Measurements from ENCODE around the gene TRIO.
A peak's percentile ranks its signal among the peaks of the same experiment; 100 is the strongest.

Gene TRIO

DNA sequence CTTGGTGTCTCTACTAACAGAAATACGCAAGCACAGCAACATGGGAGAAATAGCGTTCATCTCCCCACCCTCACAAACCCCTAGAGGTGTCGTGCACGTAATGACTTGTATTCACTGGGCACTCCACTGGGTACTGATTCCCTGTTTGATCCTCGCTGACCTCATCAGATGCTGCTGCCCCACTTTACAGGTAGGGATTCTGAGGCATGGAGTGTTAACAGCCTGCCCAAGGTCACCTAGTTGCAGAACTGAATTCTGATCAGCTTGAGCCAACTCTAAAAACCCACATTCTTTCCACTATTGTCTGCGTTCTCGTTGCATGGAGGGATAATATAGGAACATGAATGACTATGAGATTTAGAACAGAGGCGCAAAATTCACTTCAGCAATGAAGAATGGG, 96.3 kb downstream of the TRIO start:
- no peaks in the 10 kb centered on the region for H3K36me3 ChIP-seq (ENCODE audit: control insufficient read depth in 2 of 2, insufficient read depth in 1 of 2, low read length in 2 of 2)
- POLR2A ChIA-PET: no interaction called here
- H3K9me3 ChIP-seq (ENCODE audit: control insufficient read depth, insufficient read depth, low read depth, low read length): no peaks in the 10 kb centered on the region
- 0 out of 2 replicates have a peak, but pooled peaks have one; percentile 11 for TF ChIP-seq ZIC2 (tag by site-specific recombination; IDR thresholded peaks at IDR 0.05)
- no peak for TF ChIP-seq ZNF140 (tag by site-specific recombination; IDR thresholded peaks at IDR 0.05)
- 0 out of 2 replicates have a peak, but pooled peaks have one; percentile 12 for TF ChIP-seq ZNF600 (tag by site-specific recombination; IDR thresholded peaks at IDR 0.05)
- no peak overlapping the region for H3K4me3 ChIP-seq (ENCODE audit: low read depth, low read length)
- CTCF ChIA-PET: interaction anchor here (0.7 kb wide), 1 partner anchor 19 kb away, joined by 3 read pairs; no protein-coding TSS in a partner anchor
- H3K27ac ChIP-seq (ENCODE audit: extremely low read depth, low read depth, low read length): no peak overlapping the region
- H3K4me1 ChIP-seq (ENCODE audit: control insufficient read depth, insufficient read depth, low read length): peaks cover 23% of the 10 kb centered on the region

DNA sequence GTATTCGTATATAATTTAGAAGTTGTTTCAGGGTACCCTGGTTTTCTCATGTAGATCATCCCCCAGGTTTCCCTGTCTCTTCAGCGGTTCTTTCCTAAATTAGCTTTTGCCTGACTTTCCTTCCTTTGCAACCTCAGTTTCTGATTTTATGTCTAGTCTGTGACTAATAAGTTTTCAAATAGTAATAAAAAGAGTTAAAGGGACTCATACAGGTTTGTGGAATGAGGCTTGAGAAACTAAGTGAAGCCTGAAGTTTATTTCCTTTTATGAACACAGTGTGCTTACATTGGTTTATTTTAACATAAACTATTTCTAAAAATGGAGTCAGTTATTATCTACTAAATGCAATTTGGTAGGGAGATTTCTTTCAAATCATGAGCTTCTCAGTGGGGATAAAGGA, 96.8 kb downstream of the TRIO start:
- H3K4me3 ChIP-seq (ENCODE audit: low read depth, low read length): no peak overlapping the region
- TF ChIP-seq, protein P1, sequence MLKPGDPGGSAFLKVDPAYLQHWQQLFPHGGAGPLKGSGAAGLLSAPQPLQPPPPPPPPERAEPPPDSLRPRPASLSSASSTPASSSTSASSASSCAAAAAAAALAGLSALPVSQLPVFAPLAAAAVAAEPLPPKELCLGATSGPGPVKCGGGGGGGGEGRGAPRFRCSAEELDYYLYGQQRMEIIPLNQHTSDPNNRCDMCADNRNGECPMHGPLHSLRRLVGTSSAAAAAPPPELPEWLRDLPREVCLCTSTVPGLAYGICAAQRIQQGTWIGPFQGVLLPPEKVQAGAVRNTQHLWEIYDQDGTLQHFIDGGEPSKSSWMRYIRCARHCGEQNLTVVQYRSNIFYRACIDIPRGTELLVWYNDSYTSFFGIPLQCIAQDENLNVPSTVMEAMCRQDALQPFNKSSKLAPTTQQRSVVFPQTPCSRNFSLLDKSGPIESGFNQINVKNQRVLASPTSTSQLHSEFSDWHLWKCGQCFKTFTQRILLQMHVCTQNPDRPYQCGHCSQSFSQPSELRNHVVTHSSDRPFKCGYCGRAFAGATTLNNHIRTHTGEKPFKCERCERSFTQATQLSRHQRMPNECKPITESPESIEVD (tag by site-specific recombination; IDR thresholded peaks at IDR 0.05): 0 out of 2 replicates have a peak, but pooled peaks have one; percentile 35
- no peak for TF ChIP-seq ZNF501 (tag by site-specific recombination; IDR thresholded peaks at IDR 0.05)
- no peaks in the 10 kb centered on the region for H3K9me3 ChIP-seq (ENCODE audit: control insufficient read depth, insufficient read depth, low read depth, low read length)
- H3K36me3 ChIP-seq (ENCODE audit: control insufficient read depth in 2 of 2, insufficient read depth in 1 of 2, low read length in 2 of 2): no peaks in the 10 kb centered on the region
- peaks cover 26% of the 10 kb centered on the region for H3K4me1 ChIP-seq (ENCODE audit: control insufficient read depth, insufficient read depth, low read length)
- POLR2A ChIA-PET: no interaction called here
- no peak overlapping the region for H3K27ac ChIP-seq (ENCODE audit: extremely low read depth, low read depth, low read length)
- CTCF ChIA-PET: interaction anchor here (0.6 kb wide), 1 partner anchor 28 kb away, joined by 3 read pairs; no protein-coding TSS in a partner anchor

DNA sequence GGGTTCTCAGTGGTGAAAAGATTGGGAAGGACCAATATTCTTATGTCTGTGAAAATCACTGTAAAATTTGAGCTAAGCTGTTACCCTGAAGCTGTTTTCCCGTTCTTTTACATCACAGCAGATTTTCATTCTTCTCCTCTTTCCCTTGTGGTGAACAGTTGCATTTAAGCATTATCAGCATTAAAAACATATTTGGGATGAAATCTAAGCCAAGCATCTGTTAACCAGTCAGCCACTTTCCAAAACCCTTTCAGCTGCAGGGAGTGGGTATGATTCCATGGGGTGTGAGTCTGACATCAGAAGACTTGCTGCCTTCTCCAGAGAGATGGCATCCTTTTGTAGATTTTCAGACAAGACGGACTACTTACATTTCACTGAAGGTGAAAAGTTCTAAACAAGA, 97.2 kb downstream of the TRIO start:
- Histone ChIP-seq H3K36me3 (ENCODE audit: control insufficient read depth in 2 of 2, insufficient read depth in 1 of 2, low read length in 2 of 2) (no peaks in the 10 kb centered on the region), H3K27ac (ENCODE audit: extremely low read depth, low read depth, low read length) (no peak overlapping the region), H3K4me3 (ENCODE audit: low read depth, low read length) (no peak overlapping the region), H3K4me1 (ENCODE audit: control insufficient read depth, insufficient read depth, low read length) (peaks cover 29% of the 10 kb centered on the region), H3K9me3 (ENCODE audit: control insufficient read depth, insufficient read depth, low read depth, low read length) (no peaks in the 10 kb centered on the region)
- TF ChIP-seq, protein P2, sequence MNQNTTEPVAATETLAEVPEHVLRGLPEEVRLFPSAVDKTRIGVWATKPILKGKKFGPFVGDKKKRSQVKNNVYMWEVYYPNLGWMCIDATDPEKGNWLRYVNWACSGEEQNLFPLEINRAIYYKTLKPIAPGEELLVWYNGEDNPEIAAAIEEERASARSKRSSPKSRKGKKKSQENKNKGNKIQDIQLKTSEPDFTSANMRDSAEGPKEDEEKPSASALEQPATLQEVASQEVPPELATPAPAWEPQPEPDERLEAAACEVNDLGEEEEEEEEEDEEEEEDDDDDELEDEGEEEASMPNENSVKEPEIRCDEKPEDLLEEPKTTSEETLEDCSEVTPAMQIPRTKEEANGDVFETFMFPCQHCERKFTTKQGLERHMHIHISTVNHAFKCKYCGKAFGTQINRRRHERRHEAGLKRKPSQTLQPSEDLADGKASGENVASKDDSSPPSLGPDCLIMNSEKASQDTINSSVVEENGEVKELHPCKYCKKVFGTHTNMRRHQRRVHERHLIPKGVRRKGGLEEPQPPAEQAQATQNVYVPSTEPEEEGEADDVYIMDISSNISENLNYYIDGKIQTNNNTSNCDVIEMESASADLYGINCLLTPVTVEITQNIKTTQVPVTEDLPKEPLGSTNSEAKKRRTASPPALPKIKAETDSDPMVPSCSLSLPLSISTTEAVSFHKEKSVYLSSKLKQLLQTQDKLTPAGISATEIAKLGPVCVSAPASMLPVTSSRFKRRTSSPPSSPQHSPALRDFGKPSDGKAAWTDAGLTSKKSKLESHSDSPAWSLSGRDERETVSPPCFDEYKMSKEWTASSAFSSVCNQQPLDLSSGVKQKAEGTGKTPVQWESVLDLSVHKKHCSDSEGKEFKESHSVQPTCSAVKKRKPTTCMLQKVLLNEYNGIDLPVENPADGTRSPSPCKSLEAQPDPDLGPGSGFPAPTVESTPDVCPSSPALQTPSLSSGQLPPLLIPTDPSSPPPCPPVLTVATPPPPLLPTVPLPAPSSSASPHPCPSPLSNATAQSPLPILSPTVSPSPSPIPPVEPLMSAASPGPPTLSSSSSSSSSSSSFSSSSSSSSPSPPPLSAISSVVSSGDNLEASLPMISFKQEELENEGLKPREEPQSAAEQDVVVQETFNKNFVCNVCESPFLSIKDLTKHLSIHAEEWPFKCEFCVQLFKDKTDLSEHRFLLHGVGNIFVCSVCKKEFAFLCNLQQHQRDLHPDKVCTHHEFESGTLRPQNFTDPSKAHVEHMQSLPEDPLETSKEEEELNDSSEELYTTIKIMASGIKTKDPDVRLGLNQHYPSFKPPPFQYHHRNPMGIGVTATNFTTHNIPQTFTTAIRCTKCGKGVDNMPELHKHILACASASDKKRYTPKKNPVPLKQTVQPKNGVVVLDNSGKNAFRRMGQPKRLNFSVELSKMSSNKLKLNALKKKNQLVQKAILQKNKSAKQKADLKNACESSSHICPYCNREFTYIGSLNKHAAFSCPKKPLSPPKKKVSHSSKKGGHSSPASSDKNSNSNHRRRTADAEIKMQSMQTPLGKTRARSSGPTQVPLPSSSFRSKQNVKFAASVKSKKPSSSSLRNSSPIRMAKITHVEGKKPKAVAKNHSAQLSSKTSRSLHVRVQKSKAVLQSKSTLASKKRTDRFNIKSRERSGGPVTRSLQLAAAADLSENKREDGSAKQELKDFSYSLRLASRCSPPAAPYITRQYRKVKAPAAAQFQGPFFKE (tag by site-specific recombination; IDR thresholded peaks at IDR 0.05; ENCODE audit: borderline replicate concordance): no peak
- TF ChIP-seq ZNF629 (tag by site-specific recombination; IDR thresholded peaks at IDR 0.05): peak; percentile 37; the same call in 1 of the 2 replicates
- CTCF ChIA-PET: interaction anchor here (0.6 kb wide), 1 partner anchor 28 kb away, joined by 3 read pairs; no protein-coding TSS in a partner anchor
- POLR2A ChIA-PET: no interaction called here

DNA sequence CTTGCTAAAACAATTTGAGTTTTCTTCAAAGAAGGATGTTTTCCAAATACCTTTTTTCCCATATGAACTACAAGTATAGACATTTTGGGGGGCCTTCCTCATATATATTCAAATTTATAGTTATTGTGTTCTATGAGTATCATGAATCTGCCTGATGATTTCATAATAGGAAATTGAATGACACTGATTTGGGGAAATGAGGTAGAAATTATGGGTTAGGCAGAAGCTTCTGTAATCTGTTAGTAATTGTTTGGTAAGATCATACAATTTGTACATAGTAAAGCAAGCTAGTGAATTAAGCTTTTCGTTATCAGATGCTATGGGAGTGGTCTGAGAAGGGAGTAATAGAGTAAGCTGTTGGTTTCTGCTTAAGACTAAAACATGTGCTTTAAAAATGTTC, 98.0 kb downstream of the TRIO start:
- ChIA-PET CTCF (interaction anchor here (0.6 to 1.6 kb wide), 3 partner anchors 9 to 38 kb away, joined by 3 to 4 read pairs (median 4); no protein-coding TSS in a partner anchor), POLR2A (no interaction called here)
- no peak overlapping the region for H3K27ac ChIP-seq (ENCODE audit: extremely low read depth, low read depth, low read length)
- TF ChIP-seq GLI2 (tag by site-specific recombination; IDR thresholded peaks at IDR 0.05; ENCODE audit: borderline replicate concordance, low read depth) (no peak), ZFP37 (tag by site-specific recombination; IDR thresholded peaks at IDR 0.05) (no peak), ZNF138 (tag by site-specific recombination; IDR thresholded peaks at IDR 0.05; ENCODE audit: borderline replicate concordance) (no peak), ZNF555 (tag by site-specific recombination; conservative IDR thresholded peaks at IDR 0.05) (no peak), PRDM1 (tag by site-specific recombination; IDR thresholded peaks at IDR 0.05) (no peak), ZNF610 (tag by site-specific recombination; IDR thresholded peaks at IDR 0.05; ENCODE audit: borderline replicate concordance) (no peak), ZFP41 (tag by site-specific recombination; IDR thresholded peaks at IDR 0.05; ENCODE audit: borderline replicate concordance) (no peak), SALL2 (tag by site-specific recombination; IDR thresholded peaks at IDR 0.05; ENCODE audit: borderline replicate concordance) (no peak), ZBTB48 (tag by site-specific recombination; IDR thresholded peaks at IDR 0.05) (no peak), ZNF366 (tag by site-specific recombination; conservative IDR thresholded peaks at IDR 0.05) (no peak)
- TF ChIP-seq, protein P3, sequence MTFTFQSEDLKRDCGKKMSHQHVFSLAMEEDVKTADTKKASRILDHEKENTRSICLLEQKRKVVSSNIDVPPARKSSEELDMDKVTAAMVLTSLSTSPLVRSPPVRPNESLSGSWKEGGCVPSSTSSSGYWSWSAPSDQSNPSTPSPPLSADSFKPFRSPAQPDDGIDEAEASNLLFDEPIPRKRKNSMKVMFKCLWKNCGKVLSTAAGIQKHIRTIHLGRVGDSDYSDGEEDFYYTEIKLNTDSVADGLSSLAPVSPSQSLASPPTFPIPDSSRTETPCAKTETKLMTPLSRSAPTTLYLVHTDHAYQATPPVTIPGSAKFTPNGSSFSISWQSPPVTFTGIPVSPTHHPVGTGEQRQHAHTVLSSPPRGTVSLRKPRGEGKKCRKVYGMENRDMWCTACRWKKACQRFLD (tag by site-specific recombination; IDR thresholded peaks at IDR 0.05): no peak
- no peaks in the 10 kb centered on the region for H3K9me3 ChIP-seq (ENCODE audit: control insufficient read depth, insufficient read depth, low read depth, low read length)
- H3K36me3 ChIP-seq (ENCODE audit: control insufficient read depth in 2 of 2, insufficient read depth in 1 of 2, low read length in 2 of 2): no peaks in the 10 kb centered on the region
- no peak overlapping the region for H3K4me3 ChIP-seq (ENCODE audit: low read depth, low read length)
- H3K4me1 ChIP-seq (ENCODE audit: control insufficient read depth, insufficient read depth, low read length): peaks cover 31% of the 10 kb centered on the region
